WI38 (cell line): ENCODE results near the gene NFIA.

Experiments
- H3K4me3 ChIP-seq: 2 replicates; pipeline ENCODE4 v1.5.1; 2011; ENCODE audit warnings: low read depth, mild to moderate bottlenecking, control low read depth, low read length
- CTCF ChIP-seq: IDR thresholded peaks from 2 replicates; pipeline ENCODE4 v1.5.1; 2012; ENCODE audit warnings: low read depth, mild to moderate bottlenecking, control low read depth, low read length

NFIA gene

DNA sequence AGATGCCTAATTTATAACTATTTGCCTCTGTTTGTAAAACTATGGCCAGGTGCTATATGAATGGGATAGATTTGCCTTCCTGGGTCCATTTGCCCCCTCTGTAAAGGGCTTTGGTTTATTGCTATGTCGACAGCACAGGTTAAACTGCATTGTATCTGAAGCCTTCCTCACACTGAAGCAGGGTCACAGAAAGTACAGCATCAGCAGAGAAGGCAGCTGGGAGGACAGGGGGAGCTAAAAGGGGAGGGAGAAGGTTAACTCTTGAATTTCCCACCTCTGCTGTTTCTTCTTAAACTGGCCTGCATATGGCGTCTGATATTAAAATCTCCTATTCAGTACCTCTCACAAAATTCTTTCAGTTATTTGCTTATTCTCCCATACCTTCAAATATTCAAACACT is 345.1 kb downstream of the NFIA start:
- no peak overlapping the region for H3K4me3 ChIP-seq
- TF ChIP-seq CTCF: no peak

GRCh38 chr1:61428146-61428545 is 345.8 kb downstream of the NFIA start:
- no peak for TF ChIP-seq CTCF

DNA sequence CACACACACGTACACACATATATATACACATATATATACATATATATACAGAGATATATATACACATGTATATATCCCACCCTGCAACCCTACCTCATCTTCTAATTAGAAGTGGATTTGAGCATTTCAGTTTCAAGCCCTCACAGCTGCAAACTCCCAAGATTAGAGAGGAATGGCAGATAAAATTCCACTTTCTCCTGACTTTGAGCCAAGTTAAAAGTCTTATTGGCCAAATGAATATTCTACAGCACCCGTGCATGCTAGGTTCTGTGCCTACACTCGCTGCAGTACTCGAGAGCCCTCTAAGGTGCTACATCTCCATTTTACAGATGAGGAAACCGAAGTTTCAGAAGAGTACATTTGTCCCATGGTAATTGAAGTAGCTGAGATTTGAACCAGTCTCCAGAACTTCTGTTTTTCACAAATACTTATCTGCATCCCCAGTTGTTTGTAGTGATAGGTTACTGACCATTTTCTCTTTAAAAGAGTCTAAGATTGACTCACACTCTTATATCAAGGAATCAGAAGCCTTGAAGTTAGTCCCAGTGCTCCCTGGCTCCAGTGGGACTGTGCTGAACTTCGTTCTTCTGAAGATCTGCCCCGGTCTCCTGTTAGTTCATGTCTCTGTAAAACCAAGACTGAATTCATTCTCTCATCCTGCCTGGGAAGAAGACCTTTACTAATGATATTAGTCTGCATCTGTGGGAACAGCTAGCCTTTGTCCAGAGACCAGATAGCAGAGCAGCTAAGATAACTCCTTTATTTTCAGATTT is 350.4 kb downstream of the NFIA start:
- no peak for TF ChIP-seq CTCF
- no peak overlapping the region for H3K4me3 ChIP-seq

More at GRCh38 chr1:61428146-61428545, 345.8 kb downstream of the NFIA start:
- H3K4me3 ChIP-seq: no peak overlapping the region

DNA sequence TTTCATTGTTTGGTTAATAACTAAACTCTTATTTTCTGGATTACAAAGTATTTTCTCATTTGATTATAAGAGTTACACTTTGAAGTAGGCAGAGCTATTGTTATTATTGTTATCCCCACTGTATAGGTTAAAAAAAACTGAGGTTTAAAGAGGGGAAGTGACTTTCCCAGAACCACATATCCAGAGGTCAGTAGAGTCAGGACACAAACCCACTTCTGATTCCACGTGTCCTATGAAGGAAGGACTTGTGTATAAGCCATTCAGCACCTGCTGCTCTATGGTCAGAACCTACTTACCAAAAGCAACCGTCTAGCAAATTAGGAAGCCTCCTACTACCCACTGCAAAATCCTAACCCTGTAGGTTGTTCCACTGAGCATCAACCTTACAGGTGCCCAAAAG is 351.3 kb downstream of the NFIA start:
- no peak for TF ChIP-seq CTCF
- H3K4me3 ChIP-seq: no peak overlapping the region

DNA sequence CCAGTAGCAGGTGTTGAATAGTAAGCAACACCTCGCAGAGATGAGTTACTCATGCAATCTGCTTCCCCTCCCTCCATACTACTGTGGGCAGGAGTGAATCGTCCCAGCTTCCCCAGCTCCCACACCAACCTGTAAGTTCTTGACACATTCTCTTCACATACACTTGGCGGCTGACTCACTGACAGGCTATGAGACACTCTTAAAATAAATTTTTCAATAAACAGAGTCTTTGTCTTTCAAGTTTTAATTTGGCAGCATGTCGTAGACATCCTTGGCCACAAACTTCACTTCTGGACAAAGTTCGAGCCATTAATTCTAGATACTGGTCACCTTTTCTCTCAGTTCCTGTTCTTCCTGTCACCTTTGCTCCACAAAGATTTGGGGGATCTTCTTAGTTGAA is 351.9 kb downstream of the NFIA start:
- H3K4me3 ChIP-seq: no peak overlapping the region
- TF ChIP-seq CTCF: no peak

DNA sequence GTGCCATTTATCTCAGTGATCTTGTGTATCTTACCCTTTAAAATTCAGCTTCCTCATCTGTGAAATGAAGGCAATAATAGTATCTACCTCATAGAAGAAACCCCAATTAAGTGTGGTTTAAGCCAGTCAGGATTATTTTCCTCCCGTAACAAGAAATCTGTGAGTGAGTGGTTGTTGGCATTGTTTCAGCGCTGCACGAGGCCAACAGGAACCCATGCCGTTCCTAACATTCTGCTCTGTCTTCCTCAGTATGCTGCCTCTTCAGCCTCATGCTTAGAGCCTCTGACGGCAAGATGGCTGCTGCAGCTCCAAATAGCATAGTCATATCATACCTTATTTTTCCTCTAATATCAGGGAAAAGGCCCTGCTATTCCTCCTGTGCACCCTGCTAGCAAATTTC is 352.9 kb downstream of the NFIA start:
- H3K4me3 ChIP-seq: no peak overlapping the region
- TF ChIP-seq CTCF: no peak

GRCh38 chr1:61436016-61436415 is 353.7 kb downstream of the NFIA start:
- no peak for TF ChIP-seq CTCF
- no peak overlapping the region for H3K4me3 ChIP-seq
